ENCODE results near the gene FNBP1. TPM values are rescaled to one million over a fixed set of nuclear protein-coding genes. Genes with fewer than 3 reads are reported as not detected.

The FNBP1 gene
- total and polyA plus RNA-seq, 2 experiments from 2014 or later = 17.8 to 22.6 TPM

DNA sequence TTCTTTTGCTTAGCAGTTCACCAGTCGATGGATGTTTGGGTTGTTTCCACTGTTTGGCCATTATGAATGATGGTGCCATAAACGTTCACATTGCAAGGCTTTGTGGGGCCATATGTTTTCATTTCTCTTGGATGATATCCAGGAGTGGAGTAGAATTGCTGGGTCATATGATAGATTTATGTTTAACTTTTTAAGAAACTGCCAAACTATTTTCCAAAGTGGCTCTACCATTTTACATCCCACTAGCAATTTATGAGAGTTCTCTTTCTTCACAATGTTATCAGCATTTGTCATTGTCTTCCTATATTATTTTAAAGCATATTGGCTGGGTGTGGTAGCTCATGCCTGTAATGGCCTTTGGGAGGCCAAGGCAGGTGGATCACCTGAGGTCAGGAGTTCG is 15.9 kb upstream of the FNBP1 start:
- Histone ChIP-seq H4K20me1 (ENCODE audit: insufficient read depth) (no peaks in the 10 kb centered on the region), H2AFZ (no peak overlapping the region), H3K9ac (no peak overlapping the region), H3K4me2 (ENCODE audit: unreplicated experiment) (no peak overlapping the region), H3K27ac (no peak overlapping the region), H3K4me1 (ENCODE audit: insufficient read depth) (0 out of 2 replicates have a peak, but pooled peaks cover 4% of the 10 kb centered on the region), H3K36me3 (ENCODE audit: low read depth) (no peaks in the 10 kb centered on the region), H3K4me3 (no peak overlapping the region), H3K9me3 (ENCODE audit: low read depth) (no peaks in the 10 kb centered on the region), H3F3A (ENCODE audit: insufficient read depth) (no peaks in the 10 kb centered on the region), H3K9me2 (ENCODE audit: insufficient read depth) (no peaks in the 10 kb centered on the region), H3K27me3 (replicated peaks; ENCODE audit: insufficient read depth) (no peaks in the 10 kb centered on the region), H3K79me2 (ENCODE audit: insufficient read depth) (peaks cover 100% of the 10 kb centered on the region)
- no peak for DNase-seq
- in situ Hi-C loops (cut with MboI) = loop anchor here (25.0 kb wide), 1 partner anchor 172 kb away; no protein-coding TSS in a partner anchor
- TF ChIP-seq EZH2 (IDR thresholded peaks at IDR 0.05; ENCODE audit: insufficient read depth, poor library complexity, severe bottlenecking) = no peak
- TF ChIP-seq EZH2phosphoT487 (IDR thresholded peaks at IDR 0.05; ENCODE audit: insufficient read depth, low read depth) = no peak
- WGBS, 2 experiments (ENCODE audit: low coverage in 1 of 2, low lambda C conversion rate in 2 of 2, missing lambda C conversion rate in 2 of 2) = 42 to 49% methylated on average over 3 of the region's 3 CpGs

DNA sequence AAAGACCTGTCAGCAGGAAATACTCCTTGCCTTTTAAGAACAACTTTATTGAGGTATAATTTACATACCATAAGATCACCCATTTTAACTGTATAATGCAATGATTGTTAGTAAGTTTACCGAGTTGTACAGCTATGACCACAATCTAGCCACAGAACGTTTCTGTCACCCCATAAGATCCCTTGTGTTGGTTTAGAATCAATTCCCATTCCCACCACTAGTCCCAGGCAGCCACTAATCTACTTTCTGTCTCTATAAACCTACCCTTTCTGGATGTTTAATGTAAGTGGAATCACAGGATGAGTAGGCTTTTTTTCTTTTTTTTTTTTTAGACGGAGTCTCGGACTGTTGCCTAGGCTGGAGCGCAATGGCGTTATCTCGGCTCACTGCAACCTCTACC is 15.2 kb upstream of the FNBP1 start:
- Histone ChIP-seq H3K4me3 (no peak overlapping the region), H3K9me3 (ENCODE audit: low read depth) (no peaks in the 10 kb centered on the region), H3K27ac (no peak overlapping the region), H3K36me3 (ENCODE audit: low read depth) (no peaks in the 10 kb centered on the region), H3K9me2 (ENCODE audit: insufficient read depth) (no peaks in the 10 kb centered on the region), H3K4me2 (ENCODE audit: unreplicated experiment) (no peak overlapping the region), H3K27me3 (replicated peaks; ENCODE audit: insufficient read depth) (no peaks in the 10 kb centered on the region), H3F3A (ENCODE audit: insufficient read depth) (no peaks in the 10 kb centered on the region), H3K9ac (no peak overlapping the region), H3K79me2 (ENCODE audit: insufficient read depth) (peaks cover 100% of the 10 kb centered on the region), H3K4me1 (ENCODE audit: insufficient read depth) (0 out of 2 replicates have a peak, but pooled peaks cover 4% of the 10 kb centered on the region), H4K20me1 (ENCODE audit: insufficient read depth) (no peaks in the 10 kb centered on the region), H2AFZ (no peak overlapping the region)
- in situ Hi-C loops (cut with MboI) = loop anchor here (25.0 kb wide), 1 partner anchor 171 kb away; no protein-coding TSS in a partner anchor
- WGBS, 2 experiments (ENCODE audit: low coverage in 1 of 2, low lambda C conversion rate in 2 of 2, missing lambda C conversion rate in 2 of 2) = 85 to 86% methylated on average over 7 of the region's 7 CpGs
- peak; percentile 38 for DNase-seq
- no peak for TF ChIP-seq EZH2 (IDR thresholded peaks at IDR 0.05; ENCODE audit: insufficient read depth, poor library complexity, severe bottlenecking)
- TF ChIP-seq EZH2phosphoT487 (IDR thresholded peaks at IDR 0.05; ENCODE audit: insufficient read depth, low read depth) = no peak

DNA sequence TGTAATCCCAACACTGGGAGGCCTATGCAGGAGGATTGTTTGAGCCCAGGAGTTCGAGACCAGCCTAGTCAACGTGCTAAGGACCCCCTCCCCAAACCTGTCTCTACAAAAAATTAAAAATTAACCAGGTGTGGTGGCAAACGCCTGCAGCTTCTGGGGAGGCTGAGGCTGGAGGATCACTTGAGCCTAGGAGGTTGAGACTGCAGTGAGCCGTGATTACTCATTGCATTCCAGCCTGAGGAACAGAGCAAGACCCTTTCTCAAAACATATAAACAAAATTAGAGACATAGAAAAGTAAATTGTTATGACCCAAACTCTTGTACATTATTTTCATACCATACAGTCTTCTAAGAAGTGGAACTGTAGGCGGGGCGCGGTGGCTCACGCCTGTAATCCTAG is 11.8 kb upstream of the FNBP1 start:
- Histone ChIP-seq H3K4me3 (peak overlapping the region; percentile 97), H3K9me2 (ENCODE audit: insufficient read depth) (no peaks in the 10 kb centered on the region), H3K36me3 (ENCODE audit: low read depth) (no peaks in the 10 kb centered on the region), H3K9me3 (ENCODE audit: low read depth) (no peaks in the 10 kb centered on the region), H4K20me1 (ENCODE audit: insufficient read depth) (no peaks in the 10 kb centered on the region), H3K4me2 (ENCODE audit: unreplicated experiment) (peak overlapping the region; percentile 92), H3K79me2 (ENCODE audit: insufficient read depth) (peaks cover 82% of the 10 kb centered on the region), H3K27me3 (replicated peaks; ENCODE audit: insufficient read depth) (no peaks in the 10 kb centered on the region), H2AFZ (peak overlapping the region; percentile 91), H3K4me1 (ENCODE audit: insufficient read depth) (peaks cover 18% of the 10 kb centered on the region), H3K9ac (peak overlapping the region; percentile 97), H3K27ac (peak overlapping the region; percentile 78), H3F3A (ENCODE audit: insufficient read depth) (no peaks in the 10 kb centered on the region)
- in situ Hi-C loops (cut with MboI) = loop anchor here (25.0 kb wide), 1 partner anchor 168 kb away; no protein-coding TSS in a partner anchor
- 89 to 91% methylated on average over 8 of the region's 8 CpGs for WGBS, 2 experiments (ENCODE audit: low coverage in 1 of 2, low lambda C conversion rate in 2 of 2, missing lambda C conversion rate in 2 of 2)
- no peak for DNase-seq
- TF ChIP-seq EZH2 (IDR thresholded peaks at IDR 0.05; ENCODE audit: insufficient read depth, poor library complexity, severe bottlenecking) (no peak), EZH2phosphoT487 (IDR thresholded peaks at IDR 0.05; ENCODE audit: insufficient read depth, low read depth) (no peak)

DNA sequence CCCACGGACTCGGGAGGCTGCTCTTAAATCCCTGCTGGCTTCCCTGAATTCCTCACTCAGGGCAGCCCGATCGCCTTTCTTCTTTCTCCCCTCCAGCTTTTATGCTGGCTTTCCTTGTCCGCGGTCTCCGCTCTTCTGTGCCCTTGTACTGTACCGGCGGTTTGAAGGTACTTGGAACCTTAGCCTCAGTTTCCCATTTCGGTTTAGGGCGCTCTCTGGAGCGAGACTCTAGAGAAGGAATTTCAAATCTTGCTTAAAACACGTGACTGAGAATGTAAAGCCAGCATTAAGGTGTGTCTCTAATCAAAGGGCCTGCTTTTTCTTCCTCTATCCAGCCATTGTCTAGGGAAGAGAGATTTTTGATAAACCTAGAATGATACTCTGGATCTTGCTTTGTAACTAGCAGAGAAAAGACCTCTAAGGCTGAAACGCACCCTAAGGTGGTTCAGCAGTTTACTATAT is 11.4 kb upstream of the FNBP1 start:
- Histone ChIP-seq H3K4me3 (peak overlapping the region; percentile 97), H3K27me3 (replicated peaks; ENCODE audit: insufficient read depth) (no peaks in the 10 kb centered on the region), H2AFZ (peak overlapping the region; percentile 91), H4K20me1 (ENCODE audit: insufficient read depth) (no peaks in the 10 kb centered on the region), H3F3A (ENCODE audit: insufficient read depth) (no peaks in the 10 kb centered on the region), H3K27ac (peak overlapping the region; percentile 78), H3K36me3 (ENCODE audit: low read depth) (no peaks in the 10 kb centered on the region), H3K9ac (peak overlapping the region; percentile 97), H3K79me2 (ENCODE audit: insufficient read depth) (peaks cover 78% of the 10 kb centered on the region), H3K9me2 (ENCODE audit: insufficient read depth) (no peaks in the 10 kb centered on the region), H3K9me3 (ENCODE audit: low read depth) (no peaks in the 10 kb centered on the region), H3K4me1 (ENCODE audit: insufficient read depth) (peaks cover 18% of the 10 kb centered on the region), H3K4me2 (ENCODE audit: unreplicated experiment) (peak overlapping the region; percentile 92)
- TF ChIP-seq EZH2 (IDR thresholded peaks at IDR 0.05; ENCODE audit: insufficient read depth, poor library complexity, severe bottlenecking) (no peak), EZH2phosphoT487 (IDR thresholded peaks at IDR 0.05; ENCODE audit: insufficient read depth, low read depth) (no peak)
- 1 to 3% methylated on average over 12 to 14 of the region's 14 CpGs for WGBS, 2 experiments (ENCODE audit: low coverage in 1 of 2, low lambda C conversion rate in 2 of 2, missing lambda C conversion rate in 2 of 2)
- in situ Hi-C loops (cut with MboI) = loop anchor here (25.0 kb wide), 1 partner anchor 167 kb away; no protein-coding TSS in a partner anchor
- peak; percentile 46 for DNase-seq

Data from GM23248 (cell line).